ENCODE measurements around the gene SECISBP2L.

The SECISBP2L gene

GRCh38 chr15:48955370-48955769, 90.9 kb downstream of the SECISBP2L start:
- Histone ChIP-seq H3K9ac (ENCODE audit: low read depth, low read length) (no peak overlapping the region), H3K4me1 (ENCODE audit: insufficient read depth, low read length) (peaks cover 10% of the 10 kb centered on the region), H3K27me3 (ENCODE audit: insufficient read depth, low read length) (peaks cover 5% of the 10 kb centered on the region; the same call in 1 of the 2 replicates), H3K4me3 (ENCODE audit: low read length) (no peak overlapping the region), H3K27ac (ENCODE audit: low read length) (no peak overlapping the region), H3K36me3 (ENCODE audit: insufficient read depth, low read depth, low read length) (no peaks in the 10 kb centered on the region), H3K9me3 (ENCODE audit: insufficient read depth, low read depth, low read length) (no peaks in the 10 kb centered on the region)

DNA sequence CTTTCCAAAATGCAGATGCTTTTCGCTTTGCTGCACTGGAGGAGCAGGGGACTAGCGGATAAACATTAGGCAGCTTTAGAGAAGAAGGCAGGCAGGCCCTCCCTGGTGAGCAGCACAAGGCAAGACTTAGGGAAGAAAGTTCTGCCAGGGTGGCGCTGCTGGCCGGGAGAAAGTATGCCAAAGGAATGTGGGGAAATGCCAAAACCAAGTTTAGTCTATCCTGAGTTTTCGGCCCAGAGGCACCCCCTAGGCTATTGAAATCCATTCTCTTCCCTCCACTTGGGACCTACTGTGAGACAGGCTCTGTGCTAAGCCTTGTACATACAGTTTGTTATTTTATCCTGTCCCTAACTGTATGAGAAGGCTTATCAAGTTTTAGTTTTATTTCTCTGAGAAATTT, 91.7 kb downstream of the SECISBP2L start:
- Histone ChIP-seq H3K4me3 (ENCODE audit: low read length) (no peak overlapping the region), H3K36me3 (ENCODE audit: insufficient read depth, low read depth, low read length) (no peaks in the 10 kb centered on the region), H3K4me1 (ENCODE audit: insufficient read depth, low read length) (peaks cover 10% of the 10 kb centered on the region), H3K27ac (ENCODE audit: low read length) (peak overlapping the region; percentile 39), H3K27me3 (ENCODE audit: insufficient read depth, low read length) (no peaks in the 10 kb centered on the region; the same call in 1 of the 2 replicates), H3K9ac (ENCODE audit: low read depth, low read length) (0 out of 2 replicates have a peak overlapping the region, but pooled peaks have one; percentile 24), H3K9me3 (ENCODE audit: insufficient read depth, low read depth, low read length) (no peaks in the 10 kb centered on the region)

GRCh38 chr15:48946840-48947187, 99.4 kb downstream of the SECISBP2L start:
- Histone ChIP-seq H3K4me1 (ENCODE audit: insufficient read depth, low read length) (no peaks in the 10 kb centered on the region), H3K27me3 (ENCODE audit: insufficient read depth, low read length) (no peaks in the 10 kb centered on the region), H3K36me3 (ENCODE audit: insufficient read depth, low read depth, low read length) (no peaks in the 10 kb centered on the region), H3K9ac (ENCODE audit: low read depth, low read length) (no peak overlapping the region), H3K27ac (ENCODE audit: low read length) (no peak overlapping the region), H3K9me3 (ENCODE audit: insufficient read depth, low read depth, low read length) (no peaks in the 10 kb centered on the region), H3K4me3 (ENCODE audit: low read length) (no peak overlapping the region)

- Histone ChIP-seq H3K4me3 (ENCODE audit: low read length) (no peak overlapping the region), H3K36me3 (ENCODE audit: insufficient read depth, low read depth, low read length) (no peaks in the 10 kb centered on the region), H3K27me3 (ENCODE audit: insufficient read depth, low read length) (no peaks in the 10 kb centered on the region), H3K4me1 (ENCODE audit: insufficient read depth, low read length) (no peaks in the 10 kb centered on the region), H3K27ac (ENCODE audit: low read length) (no peak overlapping the region), H3K9ac (ENCODE audit: low read depth, low read length) (no peak overlapping the region), H3K9me3 (ENCODE audit: insufficient read depth, low read depth, low read length) (no peaks in the 10 kb centered on the region)
These were observed 100.0 kb downstream of the SECISBP2L start for GRCh38 chr15:48946074-48946839.

- H3K27me3 ChIP-seq (ENCODE audit: insufficient read depth, low read length), result no peaks in the 10 kb centered on the region
- no peaks in the 10 kb centered on the region for H3K4me1 ChIP-seq (ENCODE audit: insufficient read depth, low read length)
- H3K9me3 ChIP-seq (ENCODE audit: insufficient read depth, low read depth, low read length), result no peaks in the 10 kb centered on the region
- H3K27ac ChIP-seq (ENCODE audit: low read length), result no peak overlapping the region
- no peak overlapping the region for H3K4me3 ChIP-seq (ENCODE audit: low read length)
- H3K36me3 ChIP-seq (ENCODE audit: insufficient read depth, low read depth, low read length), result no peaks in the 10 kb centered on the region
- no peak overlapping the region for H3K9ac ChIP-seq (ENCODE audit: low read depth, low read length)
These were observed 100.9 kb downstream of the SECISBP2L start for GRCh38 chr15:48945386-48945785.

- Histone ChIP-seq H3K27ac (ENCODE audit: low read length) (no peak overlapping the region), H3K9ac (ENCODE audit: low read depth, low read length) (no peak overlapping the region), H3K9me3 (ENCODE audit: insufficient read depth, low read depth, low read length) (no peaks in the 10 kb centered on the region), H3K36me3 (ENCODE audit: insufficient read depth, low read depth, low read length) (no peaks in the 10 kb centered on the region), H3K4me1 (ENCODE audit: insufficient read depth, low read length) (no peaks in the 10 kb centered on the region), H3K4me3 (ENCODE audit: low read length) (no peak overlapping the region), H3K27me3 (ENCODE audit: insufficient read depth, low read length) (no peaks in the 10 kb centered on the region)
These were observed 104.3 kb downstream of the SECISBP2L start for GRCh38 chr15:48941904-48942303.

- no peak overlapping the region for H3K9ac ChIP-seq (ENCODE audit: low read depth, low read length)
- no peak overlapping the region for H3K27ac ChIP-seq (ENCODE audit: low read length)
- no peaks in the 10 kb centered on the region for H3K4me1 ChIP-seq (ENCODE audit: insufficient read depth, low read length)
These were observed 105.7 kb downstream of the SECISBP2L start for GRCh38 chr15:48940508-48940907.

GRCh38 chr15:48939648-48940047, 106.6 kb downstream of the SECISBP2L start:
- H3K27me3 ChIP-seq (ENCODE audit: insufficient read depth, low read length), result no peaks in the 10 kb centered on the region
- H3K27ac ChIP-seq (ENCODE audit: low read length), result no peak overlapping the region
- H3K9ac ChIP-seq (ENCODE audit: low read depth, low read length), result no peak overlapping the region
- no peaks in the 10 kb centered on the region for H3K36me3 ChIP-seq (ENCODE audit: insufficient read depth, low read depth, low read length)
- no peaks in the 10 kb centered on the region for H3K4me1 ChIP-seq (ENCODE audit: insufficient read depth, low read length)
- no peaks in the 10 kb centered on the region for H3K9me3 ChIP-seq (ENCODE audit: insufficient read depth, low read depth, low read length)
- no peak overlapping the region for H3K4me3 ChIP-seq (ENCODE audit: low read length)

More at GRCh38 chr15:48940508-48940907, 105.7 kb downstream of the SECISBP2L start:
- Histone ChIP-seq H3K9me3 (ENCODE audit: insufficient read depth, low read depth, low read length) (no peaks in the 10 kb centered on the region), H3K36me3 (ENCODE audit: insufficient read depth, low read depth, low read length) (no peaks in the 10 kb centered on the region), H3K27me3 (ENCODE audit: insufficient read depth, low read length) (no peaks in the 10 kb centered on the region), H3K4me3 (ENCODE audit: low read length) (no peak overlapping the region)
